Mucosa of descending colon (tissue), 3 donors: ENCODE results near the gene CXCR3. TPM values are rescaled to one million over a fixed set of nuclear protein-coding genes. Genes with fewer than 3 reads are reported as not detected.
"Not testable (repeated sequence)": the region's sequence is repeated elsewhere in the genome, so short reads cannot be mapped to it uniquely, and the experiment has no call there.

ENCODE experiments used
- ATAC-seq: fragments of 200-7000 bp; cut with Tn5 transposase; one replicate; pipeline ENCODE4 v1.9.1; 2020; ENCODE audit warnings: mild to moderate bottlenecking, moderate library complexity
- DNase-seq, 3 donors: peaks; one replicate each; pipeline ENCODE4 v3.0.0-alpha.2; 2020
- H3K36me3 ChIP-seq: fragments of 200-600 bp; one replicate; pipeline ENCODE4 v1.8.0; 2021; ENCODE audit warnings: low read depth, mild to moderate bottlenecking
- H3K4me1 ChIP-seq: fragments of 200-600 bp; one replicate; pipeline ENCODE4 v1.8.0; 2021; ENCODE audit warnings: low read depth, mild to moderate bottlenecking
- H3K4me3 ChIP-seq: fragments of 200-600 bp; one replicate; pipeline ENCODE4 v1.8.0; 2021; ENCODE audit warnings: mild to moderate bottlenecking
- H3K9me3 ChIP-seq: fragments of 200-600 bp; one replicate; pipeline ENCODE4 v1.8.0; 2021; ENCODE audit warnings: mild to moderate bottlenecking
- CTCF ChIP-seq: fragments of 200-600 bp; IDR thresholded peaks from one replicate; pipeline ENCODE4 v1.8.0; 2022; ENCODE audit warnings: antibody characterized with exemption, mild to moderate bottlenecking
- intact Hi-C, 2 donors: fragments of 100-400 bp; cut with DNase I in 1 of 2; cut with micrococcal nuclease in 1 of 2; formaldehyde crosslinking; loops; one replicate each; pipeline versions ENCODE4 v1.11.0 to v1.11.1; 2022; cut with DNase I, micrococcal nuclease
- long read RNA-seq, 2 donors: library from polyadenylated mRNA; unstranded; transcript quantifications; one replicate each; pipeline ENCODE4 v2.0.0, GENCODE V29; 2019 to 2021
- total RNA-seq, 3 donors: library from RNA; stranded (reverse); fragmentation: NEBNext Ultra II Directional in 2 of 3; extraction: Animal tissue kit (Norgen Biotek cat#: 25700) in 2 of 3; gene quantifications; one replicate each; pipeline versions ENCODE4 v1.2.1 to v1.2.4, GENCODE V29; 2021 to 2023
- donor health status: DM: no; HTN: no; CAD: no; lungs with moderate emphysema.
- donor health status: DM: no; HTN: no; CAD: no.
- donor health status: DM: no; HTN: yes; CAD: no.

Gene CXCR3
- total RNA-seq = 1 to 10 TPM; 1.9 to 6.1 (median 2.1) TPM
- long read RNA-seq, donor 1, partial matches to known transcripts = 0 of 3 reads
- long read RNA-seq, donor 1, other reads (novel, unspliced or antisense) = 2 of 3 reads
- long read RNA-seq, donor 2, partial matches to known transcripts = 2 of 3 reads
- long read RNA-seq, donor 2, other reads (novel, unspliced or antisense) = 1 of 3 reads

GRCh38 chrX:71618303-71618721 lies at the start of gene CXCR3:
Gene CXCR3 (minus strand): TSS chrX:71618511. CDS start chrX:71618449, 62 bp downstream.
- no peak for ATAC-seq
- no peak for TF ChIP-seq CTCF
- Histone ChIP-seq H3K4me3 (no peak within 1 kb of the TSS), H3K9me3 (no peaks in the 10 kb centered on the region), H3K4me1 (peaks cover 12% of the 10 kb centered on the region), H3K36me3 (no peaks in the 10 kb centered on the region)
- peak in 2 of 3 donors; percentile 35 to 62 for DNase-seq
- intact Hi-C loops = no loop called here

DNA sequence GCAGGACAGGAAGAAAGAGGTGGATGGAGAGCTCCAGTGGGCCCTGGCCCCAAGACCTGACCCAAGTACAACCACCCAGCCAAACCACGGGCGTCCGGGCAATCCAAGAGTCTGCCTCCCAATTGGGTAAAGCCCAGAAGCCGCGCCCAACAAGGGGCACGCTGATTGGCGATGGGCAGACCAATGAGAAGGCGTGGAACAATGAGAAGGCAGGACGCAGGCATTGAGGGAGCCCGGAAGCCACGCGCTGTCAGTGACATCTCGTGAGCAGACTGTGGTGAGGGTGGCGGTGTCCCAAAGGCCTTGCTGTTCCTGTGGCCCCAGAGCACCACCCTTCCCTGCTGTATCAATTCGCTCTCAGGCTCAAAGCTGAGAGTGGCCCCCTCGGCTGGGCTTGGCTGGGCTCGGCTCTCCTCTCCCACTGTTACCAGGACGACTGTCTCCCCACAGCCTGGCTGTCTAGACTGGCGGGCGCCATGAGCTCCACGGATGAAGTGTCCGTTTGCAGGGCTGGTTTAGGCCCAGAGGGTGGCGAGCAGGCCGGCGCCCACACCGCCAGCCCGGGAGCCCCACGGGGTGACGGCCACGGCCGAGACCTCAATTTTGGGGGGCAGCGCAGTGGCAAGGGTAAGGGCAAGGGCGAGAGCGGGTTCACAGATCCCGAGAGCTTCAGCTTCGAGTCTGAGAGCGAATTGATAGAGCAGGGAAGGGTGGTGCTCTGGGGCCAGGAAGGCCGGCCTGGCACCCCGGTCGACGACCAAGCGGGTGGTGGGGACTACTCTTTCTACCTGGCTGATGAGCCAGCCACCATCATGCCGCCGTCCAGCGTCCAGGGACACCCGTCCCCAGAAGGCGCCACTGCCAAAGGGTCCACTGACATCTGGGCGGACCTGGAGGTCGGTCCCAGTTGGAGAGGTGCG lies 49.3 kb upstream of the CXCR3 start, which contains the start of gene LOC101059915:
Gene LOC101059915, plus strand, starts transcription at position 219 of the 920 bp plus-strand sequence.
- Histone ChIP-seq H3K9me3 (no peaks in the 10 kb centered on the region), H3K36me3 (no peaks in the 10 kb centered on the region), H3K4me3 (no peak within 1 kb of the TSS), H3K4me1 (no peaks in the 10 kb centered on the region)
- TF ChIP-seq CTCF = no peak
- ATAC-seq (no peak), DNase-seq (peak in 1 of 3 donors; percentile 48)
- intact Hi-C loops = no loop called here

DNA sequence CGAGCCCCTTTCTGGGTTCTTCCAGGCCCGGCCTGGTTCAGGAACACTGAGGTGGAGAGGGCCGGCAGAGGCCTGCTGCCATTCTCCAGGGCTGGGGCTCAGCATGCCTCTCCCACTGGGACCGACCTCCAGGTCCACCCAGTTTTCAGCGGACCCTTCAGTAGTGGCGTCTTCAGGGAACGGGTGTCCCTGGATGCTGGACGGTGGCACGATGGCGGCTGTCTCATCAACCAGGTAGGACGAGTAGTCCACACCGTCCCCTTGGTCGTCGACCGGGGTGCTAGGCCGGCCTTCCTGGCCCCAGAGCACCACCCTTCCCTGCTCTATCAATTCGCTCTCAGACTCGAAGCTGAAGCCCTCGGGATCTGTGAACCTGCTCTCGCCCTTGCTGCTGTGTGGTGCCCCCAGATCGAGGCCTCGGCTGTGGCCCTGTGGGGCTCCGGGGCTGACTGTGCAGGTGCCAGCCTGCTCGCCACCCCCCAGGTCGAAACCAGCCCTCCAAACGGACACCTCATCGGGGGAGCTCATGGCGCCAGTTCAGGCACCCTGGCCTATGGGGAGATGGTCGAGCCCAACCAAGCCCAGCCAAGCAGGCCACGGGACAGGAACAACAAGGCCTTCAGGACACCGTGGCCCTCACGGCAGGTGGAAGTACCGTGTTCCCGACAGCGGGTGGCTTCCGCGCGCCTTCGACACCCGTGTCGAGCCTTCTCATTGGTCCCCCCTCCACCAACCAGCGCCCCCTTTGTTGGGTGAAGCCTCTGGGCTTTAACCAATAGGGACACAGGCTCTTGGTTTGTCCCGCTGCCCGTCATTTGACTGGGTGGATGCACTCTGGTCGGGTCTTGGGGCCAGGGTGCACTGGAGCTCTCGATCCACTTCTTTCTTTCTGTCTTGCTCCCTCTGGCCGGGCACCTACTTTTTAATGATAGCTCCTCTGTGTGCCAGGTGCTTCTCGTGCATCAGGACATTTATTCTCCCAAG lies 48.2 kb upstream of the CXCR3 start:
- DNase-seq = peak in 1 of 3 donors; percentile 39
- ATAC-seq = no peak
- H3K9me3 ChIP-seq = no peaks in the 10 kb centered on the region
- intact Hi-C loops = no loop called here
- H3K4me1 ChIP-seq = no peaks in the 10 kb centered on the region
- no peak for TF ChIP-seq CTCF
- no peak overlapping the region for H3K4me3 ChIP-seq
- H3K36me3 ChIP-seq = no peaks in the 10 kb centered on the region

DNA sequence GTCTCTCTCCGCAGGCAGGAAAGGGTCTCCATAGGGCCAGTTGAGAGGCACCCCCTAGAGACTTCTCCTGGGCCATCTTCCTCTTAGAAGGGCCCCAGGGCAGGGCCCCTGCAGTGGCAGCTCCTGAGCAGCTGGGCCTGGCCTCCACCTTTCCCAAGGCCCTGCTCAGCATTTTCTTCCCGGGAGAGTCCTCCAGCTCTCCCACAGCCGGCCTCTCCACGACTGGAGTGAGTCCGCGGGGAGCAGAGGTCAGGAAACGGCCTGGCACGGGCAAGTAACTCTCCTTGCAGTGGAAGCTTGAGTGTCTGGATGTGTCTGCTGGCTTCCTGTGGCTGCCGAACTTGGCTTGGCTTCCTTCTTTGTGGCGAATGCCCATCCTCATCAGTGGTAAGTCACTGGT lies 47.4 kb upstream of the CXCR3 start:
- no peaks in the 10 kb centered on the region for H3K36me3 ChIP-seq
- ATAC-seq (no peak), DNase-seq (peak in 1 of 3 donors; percentile 15)
- no peaks in the 10 kb centered on the region for H3K9me3 ChIP-seq
- no peak overlapping the region for H3K4me3 ChIP-seq
- intact Hi-C loops = no loop called here
- TF ChIP-seq CTCF = no peak
- no peaks in the 10 kb centered on the region for H3K4me1 ChIP-seq

DNA sequence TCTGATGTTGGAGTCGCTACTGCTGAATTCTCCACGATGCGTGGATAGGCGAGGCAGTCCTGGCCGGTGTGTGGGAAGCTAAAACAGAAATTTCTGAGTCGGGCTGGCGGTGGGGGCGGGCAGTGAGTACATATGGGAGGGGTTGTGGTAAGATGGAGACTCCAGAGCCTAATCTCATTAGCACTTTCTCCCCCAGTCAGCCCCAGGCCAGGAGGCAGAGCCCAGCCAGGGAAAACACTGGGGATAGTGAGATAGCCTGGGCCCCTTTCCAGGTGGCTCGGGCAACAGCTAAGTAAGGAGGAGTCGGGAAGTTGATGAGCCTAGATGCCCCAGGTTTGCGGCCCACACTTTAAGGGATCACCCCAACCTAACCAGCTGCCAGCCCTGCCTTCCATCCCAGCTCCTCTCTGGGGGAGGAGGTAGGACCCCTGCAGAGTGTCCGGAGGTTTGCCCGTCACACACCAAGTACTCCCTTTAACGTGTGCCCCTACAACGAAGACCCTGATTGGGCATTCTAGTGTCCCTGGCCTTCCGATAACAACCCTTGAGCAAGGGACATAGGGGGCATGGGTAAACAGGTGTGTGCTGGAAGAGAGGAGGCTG lies 46.7 kb upstream of the CXCR3 start:
- H3K4me3 ChIP-seq = no peak overlapping the region
- peak in 1 of 3 donors; percentile 19 for DNase-seq
- no peak for TF ChIP-seq CTCF
- no peaks in the 10 kb centered on the region for H3K9me3 ChIP-seq
- no peak for ATAC-seq
- no peaks in the 10 kb centered on the region for H3K4me1 ChIP-seq
- H3K36me3 ChIP-seq = no peaks in the 10 kb centered on the region
- intact Hi-C loops = no loop called here

GRCh38 chrX:71664202-71664601 lies 45.9 kb upstream of the CXCR3 start:
- H3K4me1 ChIP-seq, H3K9me3 ChIP-seq, H3K4me3 ChIP-seq, intact Hi-C loops, H3K36me3 ChIP-seq: not testable (repeated sequence)
- peak in 1 of 3 donors; percentile 30 for DNase-seq
- peak; percentile 59 for ATAC-seq

- H3K4me1 ChIP-seq, intact Hi-C loops, ATAC-seq, H3K9me3 ChIP-seq, H3K36me3 ChIP-seq, H3K4me3 ChIP-seq: not testable (repeated sequence)
- DNase-seq = peak in 1 of 3 donors; percentile 2
Measured at GRCh38 chrX:71663238-71663637, 44.9 kb upstream of the CXCR3 start.
